Measurements from ENCODE around the gene ISG20.

Gene ISG20

DNA sequence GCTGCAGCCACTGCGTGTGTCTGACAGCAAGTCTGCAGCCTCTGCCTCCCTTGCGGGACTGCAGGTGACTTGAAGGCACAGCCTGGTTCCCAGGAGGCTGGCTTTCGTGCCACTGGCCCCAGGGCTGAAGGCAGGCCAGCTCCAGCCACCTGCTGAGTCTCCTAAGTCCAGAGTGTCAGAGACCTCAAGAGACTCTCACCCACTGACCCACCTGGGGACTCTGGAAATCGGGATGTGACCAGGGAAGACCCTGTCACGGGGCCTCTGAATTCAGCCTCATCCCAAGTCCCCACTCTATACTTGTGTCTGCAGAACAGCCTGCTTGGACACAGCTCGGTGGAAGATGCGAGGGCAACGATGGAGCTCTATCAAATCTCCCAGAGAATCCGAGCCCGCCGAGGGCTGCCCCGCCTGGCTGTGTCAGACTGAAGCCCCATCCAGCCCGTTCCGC lies 16.3 kb downstream of the ISG20 start:
- no peak for DNase-seq (ENCODE audit: low read depth)

GRCh38 chr15:88655800-88656488 lies 17.1 kb downstream of the ISG20 start:
- no peak for DNase-seq (ENCODE audit: low read depth)

DNA sequence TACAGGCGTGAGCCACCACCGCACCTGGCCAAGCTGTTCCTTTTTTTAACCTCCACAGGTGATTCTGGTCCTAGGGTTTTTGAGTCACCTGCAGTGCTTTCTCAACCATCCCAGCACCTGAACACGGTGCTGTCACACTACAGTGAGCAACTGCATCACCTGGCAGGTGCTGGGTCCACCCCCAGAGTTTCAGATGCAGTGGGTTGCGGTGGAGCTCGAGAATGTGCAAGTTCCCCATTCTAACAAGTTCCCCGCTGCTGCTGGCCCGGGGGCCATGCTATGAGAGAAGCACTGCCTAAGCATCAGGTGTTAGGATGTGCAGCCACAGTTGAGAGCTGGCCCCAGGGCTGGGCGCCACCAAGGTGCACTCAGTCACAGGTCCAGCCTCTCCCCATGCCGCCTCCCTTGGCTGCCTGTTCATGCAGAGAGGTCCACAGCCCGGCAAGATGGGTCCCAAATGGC lies 18.0 kb downstream of the ISG20 start:
- DNase-seq (ENCODE audit: low read depth): no peak

DNA sequence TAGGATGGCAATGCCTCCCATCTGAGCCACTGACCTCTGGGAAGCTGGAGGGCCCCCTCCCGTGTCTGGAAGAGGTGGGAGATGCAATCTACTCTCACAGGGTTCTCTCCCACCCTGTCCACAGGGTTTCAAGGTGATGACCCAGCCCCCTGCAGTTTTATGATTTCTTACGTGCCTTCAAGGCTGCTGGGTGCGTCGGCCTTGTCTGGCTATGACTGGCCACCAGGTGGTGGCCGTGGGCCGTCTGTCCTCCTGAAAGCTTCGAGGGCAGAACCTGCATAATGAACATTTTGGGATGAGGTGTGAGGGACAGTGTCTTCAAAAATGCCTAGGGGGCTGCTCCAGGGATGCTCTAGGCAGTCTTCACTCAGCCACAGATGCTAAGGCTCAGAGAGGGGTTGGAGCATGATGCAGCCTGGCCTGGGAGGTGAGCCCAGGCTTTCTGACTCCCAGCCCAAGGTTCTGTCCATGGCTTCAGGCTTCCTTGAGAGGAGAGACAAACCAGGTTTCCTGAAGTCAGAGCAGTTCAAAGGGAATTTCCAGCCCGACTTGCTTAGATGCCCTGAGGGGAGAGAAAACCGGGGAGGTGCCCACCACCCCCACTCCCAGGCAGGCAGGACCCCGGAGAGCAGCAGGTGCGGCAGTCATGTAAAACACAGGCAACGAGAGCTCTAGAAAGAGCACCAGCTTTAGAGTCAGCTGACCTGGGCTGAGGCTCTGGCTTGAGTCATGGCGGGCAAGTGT lies 18.7 kb downstream of the ISG20 start:
- DNase-seq (ENCODE audit: low read depth): no peak

GRCh38 chr15:88658070-88658965 lies 19.5 kb downstream of the ISG20 start:
- no peak for DNase-seq (ENCODE audit: low read depth)

- DNase-seq (ENCODE audit: low read depth): no peak
Measured at GRCh38 chr15:88658972-88659931, 20.4 kb downstream of the ISG20 start.

- no peak for DNase-seq (ENCODE audit: low read depth)
Measured at GRCh38 chr15:88661041-88661700, 22.4 kb downstream of the ISG20 start.

DNA sequence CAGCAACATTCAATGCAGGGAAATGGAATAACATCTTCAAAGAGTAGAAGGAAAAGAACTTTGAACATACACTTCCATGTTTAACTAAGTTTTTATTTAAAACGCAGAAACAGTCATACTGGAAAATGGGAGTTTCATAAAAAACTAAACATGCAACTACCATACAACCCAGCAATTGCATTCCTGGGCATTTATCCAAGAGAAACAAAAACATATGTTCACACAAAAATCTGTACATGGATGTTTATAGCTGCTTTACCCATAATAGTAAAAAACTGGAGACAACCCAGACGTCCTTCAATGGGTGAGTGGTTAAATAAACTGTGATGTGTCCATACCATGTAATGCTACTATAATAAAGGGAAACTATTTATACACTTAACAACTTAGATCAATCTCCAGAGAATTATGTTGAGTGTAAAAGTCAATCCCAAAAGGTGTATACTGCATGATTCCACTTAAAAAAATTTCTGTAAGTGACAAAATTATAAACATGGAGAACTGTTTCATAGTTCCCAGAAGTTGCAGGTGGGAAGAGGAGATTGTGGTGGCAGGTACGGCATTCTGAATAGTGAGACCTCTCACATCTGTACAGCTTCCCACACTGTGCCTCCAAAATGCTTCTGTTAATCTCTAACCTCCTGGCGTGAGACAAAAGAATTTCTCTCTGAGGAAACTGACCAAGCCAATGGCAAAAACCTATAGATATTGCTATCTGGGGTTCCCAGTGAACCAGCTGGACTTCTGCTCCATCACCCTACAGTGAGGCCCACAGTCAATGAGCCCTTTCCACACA lies 23.1 kb downstream of the ISG20 start:
- no peak for DNase-seq (ENCODE audit: low read depth)

- no peak for DNase-seq (ENCODE audit: low read depth)
Measured at GRCh38 chr15:88663141-88663621, 24.4 kb downstream of the ISG20 start.

DNA sequence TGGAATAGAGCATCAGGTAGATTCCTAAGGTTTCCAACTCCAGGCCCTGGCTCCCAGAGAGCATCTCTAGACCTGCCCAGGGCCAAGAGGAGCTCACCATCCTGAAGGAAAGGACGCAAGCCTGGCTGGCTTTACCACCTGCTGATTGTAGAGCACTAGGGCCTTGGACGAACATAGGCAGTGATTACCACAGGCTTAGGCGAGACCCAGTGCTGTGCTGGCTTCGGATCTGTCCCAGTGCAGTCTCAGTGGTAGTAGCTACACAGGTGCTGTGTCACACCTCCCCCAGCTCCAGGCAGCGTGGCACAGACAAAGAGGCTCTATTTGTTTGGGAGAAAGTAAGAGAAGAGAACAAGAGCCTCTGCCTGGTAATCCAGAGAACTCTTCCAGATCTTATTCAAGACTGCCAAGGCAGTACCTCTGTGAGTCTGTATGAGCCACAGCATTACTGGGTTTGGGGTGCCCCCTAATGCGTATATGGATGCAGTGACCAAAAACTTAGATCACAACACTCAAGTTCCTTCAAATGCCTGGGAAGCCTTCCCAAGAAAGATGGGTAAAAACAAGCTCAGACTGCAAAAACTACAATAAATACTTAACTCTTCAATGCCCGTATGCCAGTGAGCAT lies 25.4 kb downstream of the ISG20 start:
- no peak for DNase-seq (ENCODE audit: low read depth)

DNA sequence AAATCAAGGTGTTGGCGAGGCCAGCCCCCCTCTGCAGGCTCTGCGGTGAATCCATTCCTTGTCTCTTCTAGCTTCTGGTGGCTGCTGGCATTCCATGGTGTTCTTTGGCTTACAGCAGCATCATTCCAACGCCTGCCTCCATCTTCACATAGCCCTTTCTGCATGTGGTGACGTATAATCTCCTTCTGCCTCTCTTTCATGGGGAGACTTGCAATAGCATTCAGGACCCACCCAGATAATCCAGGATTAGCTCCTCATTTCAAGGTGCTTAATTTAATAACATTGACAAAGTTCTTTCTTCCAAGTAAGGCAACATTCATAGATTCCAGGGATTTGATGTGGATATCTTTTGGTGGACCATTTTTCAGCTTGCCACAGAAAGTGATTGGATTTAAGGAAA lies 35.8 kb downstream of the ISG20 start:
- DNase-seq (ENCODE audit: low read depth): no peak

DNA sequence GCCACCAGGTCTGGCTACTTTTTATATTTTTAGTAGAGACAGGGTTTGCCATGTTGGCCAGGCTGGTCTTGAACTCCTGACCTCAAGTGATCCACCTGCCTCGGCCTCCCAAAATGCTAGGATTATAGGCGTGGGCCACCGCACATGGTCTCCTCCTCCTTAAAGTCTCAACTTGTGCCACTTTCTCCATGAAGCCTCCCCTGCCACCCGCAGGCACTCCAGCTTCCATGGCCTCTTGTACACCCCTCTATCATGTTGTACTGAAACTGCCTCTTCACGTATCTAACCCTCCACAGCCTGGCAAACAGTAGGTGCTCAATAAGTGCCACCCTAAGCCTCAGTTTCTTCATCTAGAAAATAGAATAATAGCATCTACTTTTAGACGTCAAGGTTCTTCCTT lies 39.9 kb downstream of the ISG20 start:
- DNase-seq (ENCODE audit: low read depth): no peak

- no peak for DNase-seq (ENCODE audit: low read depth)
Measured at GRCh38 chr15:88680241-88681001, 41.6 kb downstream of the ISG20 start.

DNA sequence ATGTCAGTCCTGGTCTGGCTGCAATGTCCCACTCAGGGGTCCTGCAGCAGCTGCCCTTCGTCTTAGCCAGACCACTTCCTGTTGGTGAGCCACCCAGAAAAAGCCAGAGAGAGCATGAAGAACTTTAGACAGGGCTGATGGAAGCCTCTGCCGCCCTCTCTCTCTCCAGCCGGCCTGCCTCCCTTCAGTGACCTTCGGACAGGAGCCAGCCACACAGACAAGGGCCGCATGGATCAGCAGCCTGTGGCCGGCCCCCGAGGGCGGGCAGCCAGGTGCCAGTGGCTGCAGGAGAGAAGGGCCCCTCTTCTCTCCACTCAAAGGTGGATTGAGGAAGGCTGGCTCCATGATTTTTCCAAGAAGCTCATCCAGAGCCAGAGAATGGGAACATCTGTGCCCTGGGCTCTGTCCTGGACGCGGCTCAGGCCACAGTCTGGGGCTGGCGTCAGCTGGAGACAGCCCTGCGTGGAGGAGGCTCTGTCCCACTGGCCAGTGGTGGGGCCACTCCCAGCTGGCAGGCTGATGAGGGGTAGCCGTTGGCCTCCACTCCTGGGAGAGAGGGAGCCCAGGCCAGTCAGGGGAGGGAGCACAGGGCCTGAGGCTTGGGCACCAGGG lies 42.9 kb downstream of the ISG20 start:
- DNase-seq (ENCODE audit: low read depth): no peak

GRCh38 chr15:88684345-88684744 lies 45.5 kb downstream of the ISG20 start:
- DNase-seq (ENCODE audit: low read depth): no peak

DNA sequence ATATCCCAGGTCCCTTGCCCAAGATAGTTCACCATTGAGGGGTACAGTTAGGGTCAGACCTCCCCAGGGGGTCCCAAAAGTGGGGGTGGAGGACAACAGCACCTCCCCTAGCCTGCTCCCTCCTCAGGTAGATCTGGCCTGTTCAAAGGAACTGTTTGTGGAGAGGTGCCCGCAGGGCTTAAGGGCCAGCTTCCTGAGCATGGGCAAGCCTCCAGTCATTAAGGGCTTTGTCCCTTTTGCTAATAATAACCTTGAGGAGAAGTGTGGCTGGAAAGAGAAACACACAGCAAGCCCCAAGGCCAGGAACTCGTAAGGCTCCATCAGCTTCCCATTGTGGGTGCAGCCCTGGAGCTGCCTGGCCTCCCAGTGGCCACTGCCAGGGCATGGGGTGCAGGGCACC lies 47.4 kb downstream of the ISG20 start:
- no peak for DNase-seq (ENCODE audit: low read depth)

GRCh38 chr15:88688394-88688933 lies 49.6 kb downstream of the ISG20 start:
- no peak for DNase-seq (ENCODE audit: low read depth)

- no peak for DNase-seq (ENCODE audit: low read depth)
Measured at GRCh38 chr15:88690331-88690730, 51.5 kb downstream of the ISG20 start.

Data from CMK (cell line).